NCI-H345 treated with DMSO at 0.1 percent for 48 hours (cell line): ENCODE results near the gene HADH.
A peak's percentile ranks its signal among the peaks of the same experiment; 100 is the strongest.
"Not testable (repeated sequence)": the region's sequence is repeated elsewhere in the genome, so short reads cannot be mapped to it uniquely, and the experiment has no call there.

Experiments used
- DNase-seq: peaks from one replicate; lab custom pipeline; 2025; ENCODE audit not compliant: unreplicated experiment; lab: John Stamatoyannopoulos, UW

Gene HADH

GRCh38 chr4:108029731-108030130, 40.0 kb downstream of the HADH start:
- DNase-seq: no peak

- DNase-seq: peak; percentile 5
Observed at GRCh38 chr4:108030332-108030731, 40.6 kb downstream of the HADH start.

GRCh38 chr4:108031427-108032083, 41.9 kb downstream of the HADH start:
- no peak for DNase-seq

- DNase-seq: no peak
Observed at GRCh38 chr4:108033348-108033747, 43.7 kb downstream of the HADH start.

DNA sequence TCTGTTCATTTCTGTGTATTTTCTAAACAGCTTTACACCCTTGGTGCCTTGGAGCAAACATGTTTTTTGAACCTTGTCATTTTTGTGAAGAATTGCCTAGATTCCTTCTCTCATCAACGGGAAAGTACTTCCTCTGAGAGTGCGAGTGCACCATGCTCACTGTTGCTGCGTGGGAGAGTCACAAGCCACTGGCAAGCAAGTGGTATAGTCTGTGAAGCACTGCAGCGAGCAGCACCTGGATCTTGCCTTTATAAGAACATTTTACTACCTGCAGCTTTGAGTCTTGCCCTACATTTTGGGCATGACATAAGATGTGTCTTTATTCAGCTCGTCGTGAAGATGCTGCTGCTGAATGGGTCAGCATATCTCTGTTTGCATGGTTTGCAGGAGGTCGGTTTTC, 44.9 kb downstream of the HADH start:
- DNase-seq: no peak

DNA sequence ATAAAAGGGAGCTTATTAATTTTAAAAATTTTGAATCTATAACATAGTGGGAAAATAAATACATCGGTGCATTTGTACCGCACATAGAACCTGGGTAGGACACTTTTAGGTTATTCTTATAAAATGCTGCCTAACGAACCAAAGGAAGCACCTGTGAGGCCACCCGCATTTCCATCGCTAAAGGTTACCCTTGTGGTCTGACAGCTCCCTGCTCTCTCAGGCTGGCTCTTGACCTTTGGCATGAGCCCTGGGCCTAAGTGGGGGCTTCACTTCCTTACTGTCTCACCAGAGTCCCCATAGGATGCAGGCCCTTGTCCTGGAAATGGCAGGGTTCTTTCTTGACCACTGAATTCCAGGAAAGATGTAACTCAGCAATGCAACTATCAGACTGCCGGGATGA, 46.0 kb downstream of the HADH start:
- DNase-seq: no peak

DNA sequence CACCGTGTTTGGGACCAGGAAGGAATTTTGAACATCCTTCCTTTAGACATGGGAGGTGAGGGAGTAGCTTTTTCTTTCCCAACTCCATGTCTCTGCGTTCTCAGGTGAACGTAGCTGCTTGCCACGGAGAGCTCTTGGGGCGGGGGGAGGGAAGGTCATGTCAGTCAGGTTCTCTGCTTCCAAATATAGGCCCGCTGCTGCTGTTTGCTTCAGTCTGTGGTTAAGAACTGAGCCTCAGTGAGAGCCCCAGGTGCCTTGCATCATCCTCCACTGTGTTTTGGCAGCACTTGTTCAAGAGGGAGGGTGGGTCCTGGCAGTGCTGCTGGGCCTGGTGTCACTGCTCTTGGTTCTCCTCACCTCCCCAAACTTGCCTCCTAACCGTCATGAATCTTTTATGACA, 46.5 kb downstream of the HADH start:
- DNase-seq: no peak

DNA sequence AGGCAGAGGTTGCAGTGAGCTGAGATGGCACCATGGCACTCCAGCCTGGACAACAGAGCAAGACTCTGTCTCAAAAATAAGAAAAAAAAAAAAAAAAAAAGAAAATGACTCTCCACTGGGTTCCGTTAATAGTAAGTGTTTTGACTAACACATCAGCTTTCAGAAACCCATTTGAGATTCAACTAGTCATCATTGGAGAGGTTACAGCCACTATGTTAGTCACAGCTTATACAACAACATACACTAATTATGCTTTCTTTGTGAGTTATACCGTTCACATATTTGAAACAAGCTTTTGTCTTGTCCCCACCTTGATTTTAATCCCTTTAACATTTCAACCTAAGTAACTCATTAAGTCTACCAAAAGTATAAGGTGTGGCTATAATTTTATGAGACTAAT, 48.2 kb downstream of the HADH start:
- no peak for DNase-seq

- no peak for DNase-seq
Observed at GRCh38 chr4:108042927-108043326, 53.2 kb downstream of the HADH start.

- DNase-seq: peak; percentile 75
Observed at GRCh38 chr4:108043526-108043925, 53.8 kb downstream of the HADH start.

DNA sequence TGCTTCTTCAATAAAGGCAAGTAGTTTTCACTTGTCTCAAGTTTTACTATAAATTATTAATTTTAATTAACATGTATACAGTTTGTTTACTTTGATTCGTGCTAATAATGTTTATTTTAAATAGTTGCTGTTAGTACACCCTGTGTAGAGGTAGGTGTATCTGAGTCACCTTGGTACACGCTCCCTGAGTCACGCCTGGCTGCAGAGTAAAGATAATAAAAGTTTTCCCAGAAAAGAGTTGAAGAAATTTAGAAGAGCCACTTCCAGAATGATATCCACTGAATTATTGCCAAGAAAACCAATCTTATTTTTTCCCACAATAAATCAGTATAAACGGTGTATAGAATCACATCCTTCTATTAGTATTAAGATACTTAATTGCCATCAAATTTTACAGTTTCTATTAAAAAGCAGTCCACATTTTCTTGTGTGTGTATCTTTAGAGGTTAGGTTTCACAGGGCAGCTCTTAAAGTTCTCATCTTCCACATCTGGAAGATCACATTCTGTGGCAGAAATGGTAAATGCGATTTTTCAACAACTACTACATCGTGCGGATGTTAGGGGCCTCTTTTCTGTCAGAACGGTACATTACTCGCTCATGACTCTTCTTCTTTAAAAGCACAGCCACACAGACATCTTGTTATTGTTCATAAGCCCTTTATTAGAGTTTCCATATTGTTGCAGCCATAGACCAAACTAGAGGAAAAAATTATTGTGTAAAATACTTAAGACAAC, 55.4 kb downstream of the HADH start:
- DNase-seq: no peak

GRCh38 chr4:108045687-108046024, 56.0 kb downstream of the HADH start:
- DNase-seq: no peak

- DNase-seq: no peak
Observed at GRCh38 chr4:108047199-108047598, 57.5 kb downstream of the HADH start.

DNA sequence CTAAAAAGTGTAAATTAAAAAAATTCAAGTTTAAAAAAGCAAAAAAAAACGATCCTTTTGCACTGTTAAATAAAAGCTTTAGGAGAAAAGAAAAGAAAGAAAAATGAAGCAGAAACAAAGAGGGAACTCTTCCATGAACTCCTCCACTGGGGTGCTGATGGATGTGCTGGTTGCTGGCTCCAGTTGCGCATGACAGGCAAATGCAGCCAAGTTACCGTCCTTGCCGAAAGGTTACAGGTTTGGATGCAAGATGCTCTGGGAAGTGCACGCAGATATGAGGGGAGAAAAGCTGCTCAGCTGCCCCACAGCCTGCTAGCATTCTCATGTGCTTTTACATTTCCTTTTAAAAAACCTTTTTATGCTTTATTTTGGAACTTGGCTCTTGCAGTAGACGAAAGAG, 58.5 kb downstream of the HADH start:
- DNase-seq: no peak

DNA sequence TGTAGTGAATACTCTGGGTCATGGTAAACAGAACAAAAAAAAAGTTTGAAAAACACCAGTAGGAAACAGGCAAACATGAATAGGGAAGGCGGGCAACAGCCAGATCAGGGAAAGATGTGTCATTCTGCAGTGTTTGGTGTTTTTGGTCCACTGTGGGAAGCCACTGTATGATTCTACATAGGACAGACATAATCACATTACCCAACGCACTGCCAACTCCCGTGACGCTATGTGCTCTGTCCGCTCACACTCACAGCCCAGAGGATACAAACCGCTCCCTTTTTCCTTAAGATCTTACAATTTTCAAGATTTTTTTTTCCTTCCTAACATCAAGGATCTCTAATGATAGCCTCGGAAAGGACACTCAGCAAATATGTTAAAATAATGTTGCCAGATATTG, 59.3 kb downstream of the HADH start:
- no peak for DNase-seq

DNA sequence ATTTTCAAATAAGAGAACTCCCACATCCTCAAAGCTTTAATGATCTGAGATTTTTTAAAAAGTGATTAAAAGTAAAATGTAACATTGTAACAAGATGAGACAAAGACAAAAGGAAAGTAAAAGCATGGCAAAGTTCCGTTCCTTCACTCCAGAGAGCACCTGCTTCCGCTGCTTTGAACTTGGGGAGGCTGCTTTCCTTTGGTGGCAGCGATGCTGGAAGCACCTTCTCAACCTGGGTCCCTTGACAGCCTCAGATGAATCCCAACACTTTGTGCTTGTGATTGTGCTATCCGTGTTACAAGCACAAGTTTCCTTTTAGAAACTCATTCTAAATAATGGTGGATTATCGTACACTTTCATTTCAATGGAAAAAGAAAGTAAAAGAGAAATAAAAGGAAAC, 59.7 kb downstream of the HADH start:
- no peak for DNase-seq

GRCh38 chr4:108050166-108051111, 60.8 kb downstream of the HADH start:
- not testable (repeated sequence) for DNase-seq

DNA sequence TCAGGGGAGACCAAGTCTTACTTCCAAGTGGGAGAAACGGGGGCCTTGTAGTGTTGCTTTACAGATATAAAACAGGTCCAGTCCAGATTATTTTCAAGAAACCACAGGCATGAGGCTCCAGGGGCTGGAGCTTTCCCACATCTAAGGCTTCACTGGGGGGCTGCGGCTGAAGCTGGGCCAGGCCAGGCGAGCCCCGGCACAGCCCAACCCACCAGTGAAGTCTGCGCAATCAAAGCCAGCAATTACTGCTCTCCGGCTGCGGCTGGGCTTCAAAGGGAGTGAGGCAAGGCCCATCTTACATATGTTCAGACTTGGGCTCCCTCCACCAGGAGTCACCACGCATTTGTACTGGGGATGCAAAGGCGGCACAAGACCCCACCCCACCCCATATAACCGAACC, 61.7 kb downstream of the HADH start:
- no peak for DNase-seq

- DNase-seq: no peak
Observed at GRCh38 chr4:108052558-108053120, 63.0 kb downstream of the HADH start.

GRCh38 chr4:108053251-108053711, 63.6 kb downstream of the HADH start:
- DNase-seq: no peak

DNA sequence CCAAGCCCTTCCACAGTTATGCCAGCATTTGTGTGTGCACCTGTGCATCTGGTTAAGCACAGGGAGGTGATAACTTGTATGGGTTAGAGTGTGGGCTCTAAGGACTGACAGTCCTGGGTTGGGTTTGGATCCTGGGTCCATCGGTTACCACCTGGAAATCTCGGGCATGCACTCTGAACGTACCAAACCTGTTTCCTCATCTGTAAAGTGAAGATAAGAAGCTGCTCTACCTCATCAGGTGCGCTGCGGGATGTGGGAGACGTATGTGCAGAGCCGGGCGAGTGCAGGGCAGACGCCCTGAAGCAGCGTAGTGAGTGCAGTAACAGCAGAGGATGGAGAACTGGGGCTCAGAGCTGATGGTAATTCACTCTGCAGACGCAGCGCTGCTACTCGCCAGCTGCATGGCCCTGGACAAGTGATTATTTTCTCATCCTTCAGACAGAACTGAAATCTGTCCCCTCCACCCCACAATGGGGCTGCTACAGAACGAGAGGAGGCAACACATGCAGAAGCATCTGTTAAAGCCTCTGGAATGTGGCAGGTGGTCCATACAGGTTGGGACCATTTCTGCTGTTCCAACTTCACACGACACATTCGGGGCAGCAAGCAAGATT, 64.4 kb downstream of the HADH start:
- no peak for DNase-seq
